Erythroblast (primary cell): Measurements from ENCODE around the gene YIF1A.
"Not testable (repeated sequence)": the region's sequence is repeated elsewhere in the genome, so short reads cannot be mapped to it uniquely, and the experiment has no call there.

Experiments used
- DNase-seq, 2 experiments: peaks; one replicate each; lab custom pipeline; 2025; lab: John Stamatoyannopoulos, UW
- GATA1 ChIP-seq: IDR thresholded peaks from 2 replicates; pipeline ENCODE4 v1.6.1; 2011; ENCODE audit warnings: low read depth, mild to moderate bottlenecking, control low read depth, low read length, moderate library complexity
- POLR2A ChIP-seq: IDR thresholded peaks from 2 replicates; pipeline ENCODE4 v1.6.1; 2011; ENCODE audit warnings: mild to moderate bottlenecking, low read length

YIF1A gene

DNA sequence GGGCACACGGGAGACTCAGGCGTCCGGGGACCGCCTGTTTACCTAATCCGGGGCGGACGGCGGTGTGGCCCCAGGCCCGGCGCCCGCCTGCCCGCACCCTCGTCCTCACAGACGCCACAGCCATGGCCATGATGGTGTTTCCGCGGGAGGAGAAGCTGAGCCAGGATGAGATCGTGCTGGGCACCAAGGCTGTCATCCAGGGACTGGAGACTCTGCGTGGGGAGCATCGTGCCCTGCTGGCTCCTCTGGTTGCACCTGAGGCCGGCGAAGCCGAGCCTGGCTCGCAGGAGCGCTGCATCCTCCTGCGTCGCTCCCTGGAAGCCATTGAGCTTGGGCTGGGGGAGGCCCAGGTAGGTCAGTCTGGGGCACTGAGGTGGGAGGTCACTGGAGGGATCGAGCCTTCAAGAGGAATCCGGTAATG lies 30.5 kb downstream of the YIF1A start:
- DNase-seq: no peak
- TF ChIP-seq POLR2A: no peak
- no peak for TF ChIP-seq GATA1

DNA sequence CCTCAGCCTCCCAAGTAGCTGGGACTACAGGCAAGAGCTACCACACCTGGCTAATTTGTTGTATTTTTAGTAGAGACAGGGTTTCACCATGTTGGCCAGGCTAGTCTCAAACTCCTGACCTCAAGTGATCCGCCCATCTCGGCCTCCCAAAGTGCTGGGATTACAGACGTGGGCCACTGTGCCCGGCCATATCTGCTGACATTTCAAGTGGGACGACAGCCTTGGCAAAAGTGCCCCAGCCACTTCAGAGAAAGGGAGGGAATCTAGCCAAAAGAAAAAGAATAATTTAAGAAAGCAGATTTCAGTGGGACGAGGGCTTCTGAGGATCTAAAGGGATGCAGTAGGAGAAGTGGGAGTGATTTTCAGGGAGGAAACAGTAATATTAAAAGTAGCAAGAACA lies 35.9 kb downstream of the YIF1A start:
- DNase-seq: not testable (repeated sequence)

DNA sequence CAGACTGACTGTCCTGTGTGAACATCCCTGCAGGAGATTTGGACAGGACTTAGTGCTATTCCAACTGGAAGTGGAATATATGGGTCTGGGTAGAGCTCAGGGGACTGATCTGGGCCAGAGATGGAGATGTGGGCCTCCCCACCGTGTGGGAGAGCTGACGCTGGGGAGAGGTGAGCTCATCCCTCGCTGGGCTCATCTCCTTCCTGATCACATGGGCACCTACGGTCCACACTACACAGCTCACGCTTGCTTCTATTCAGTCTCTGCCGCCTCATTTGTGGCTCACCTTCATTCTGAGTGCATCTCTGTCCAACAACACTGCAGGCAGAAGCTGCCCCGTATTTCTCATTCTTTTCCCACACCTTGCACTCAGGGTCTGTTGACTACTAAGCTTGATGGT lies 37.1 kb downstream of the YIF1A start:
- TF ChIP-seq GATA1 (no peak), POLR2A (no peak)
- DNase-seq: no peak

DNA sequence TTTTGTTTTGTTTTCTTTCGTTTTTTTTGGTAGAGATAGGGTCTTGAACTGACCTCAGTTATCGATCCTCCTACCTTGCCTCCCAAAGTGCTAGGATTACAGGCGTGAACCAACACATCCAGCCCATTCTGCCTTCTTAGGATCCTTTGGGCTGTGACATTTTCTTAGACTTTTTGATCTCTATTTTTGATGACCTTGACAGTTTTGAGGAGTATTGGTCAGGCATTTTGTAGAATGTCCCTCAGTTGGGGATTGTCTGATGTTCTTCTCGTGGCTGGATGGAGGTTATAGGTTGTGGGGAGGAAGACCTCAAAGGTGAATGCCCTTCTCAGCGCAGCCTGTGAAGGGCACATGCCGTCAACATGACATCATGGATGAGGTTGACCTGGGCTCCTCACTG lies 40.0 kb downstream of the YIF1A start:
- TF ChIP-seq POLR2A (no peak), GATA1 (no peak)
- DNase-seq: no peak

DNA sequence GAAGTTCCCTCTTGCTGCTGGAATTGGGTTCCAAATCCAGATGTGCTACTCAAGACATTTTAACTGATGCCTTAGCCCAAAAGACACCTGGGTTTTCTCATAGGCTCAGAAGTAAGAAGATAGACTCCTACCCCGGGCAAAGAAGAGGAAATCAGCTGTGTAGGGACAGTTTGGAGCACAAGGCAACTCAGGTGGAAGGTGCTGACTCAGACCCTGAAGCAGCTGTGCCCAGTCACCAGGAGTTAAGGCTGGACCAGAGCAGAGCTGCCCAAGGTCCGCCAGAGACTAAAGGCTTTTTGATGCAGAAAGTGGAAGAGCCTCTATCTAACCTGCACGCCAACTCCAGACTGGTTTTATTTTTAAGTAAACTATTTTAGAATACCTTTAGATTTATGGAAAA lies 41.1 kb downstream of the YIF1A start:
- DNase-seq: no peak
- TF ChIP-seq POLR2A (no peak), GATA1 (no peak)

DNA sequence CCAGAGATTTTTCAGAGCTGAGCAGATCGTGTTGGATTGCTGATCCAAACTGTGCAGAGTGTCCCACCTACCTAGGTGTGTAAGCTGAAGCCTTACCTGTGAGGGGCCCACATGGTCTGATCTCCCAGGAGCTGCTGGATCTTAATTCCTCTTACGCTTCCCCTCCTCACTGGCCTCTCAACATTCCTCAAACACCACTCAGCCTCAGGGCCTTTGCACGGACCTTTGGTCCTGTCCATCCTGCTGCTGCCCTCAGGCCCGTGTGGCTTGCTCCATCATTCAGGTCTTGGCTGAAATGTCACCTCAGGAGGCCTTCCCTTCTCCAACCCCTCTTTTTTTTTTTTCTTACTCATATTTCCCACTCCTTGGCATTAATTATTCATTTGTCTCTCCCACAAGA lies 41.6 kb downstream of the YIF1A start:
- TF ChIP-seq GATA1: no peak
- TF ChIP-seq POLR2A: no peak
- no peak for DNase-seq

DNA sequence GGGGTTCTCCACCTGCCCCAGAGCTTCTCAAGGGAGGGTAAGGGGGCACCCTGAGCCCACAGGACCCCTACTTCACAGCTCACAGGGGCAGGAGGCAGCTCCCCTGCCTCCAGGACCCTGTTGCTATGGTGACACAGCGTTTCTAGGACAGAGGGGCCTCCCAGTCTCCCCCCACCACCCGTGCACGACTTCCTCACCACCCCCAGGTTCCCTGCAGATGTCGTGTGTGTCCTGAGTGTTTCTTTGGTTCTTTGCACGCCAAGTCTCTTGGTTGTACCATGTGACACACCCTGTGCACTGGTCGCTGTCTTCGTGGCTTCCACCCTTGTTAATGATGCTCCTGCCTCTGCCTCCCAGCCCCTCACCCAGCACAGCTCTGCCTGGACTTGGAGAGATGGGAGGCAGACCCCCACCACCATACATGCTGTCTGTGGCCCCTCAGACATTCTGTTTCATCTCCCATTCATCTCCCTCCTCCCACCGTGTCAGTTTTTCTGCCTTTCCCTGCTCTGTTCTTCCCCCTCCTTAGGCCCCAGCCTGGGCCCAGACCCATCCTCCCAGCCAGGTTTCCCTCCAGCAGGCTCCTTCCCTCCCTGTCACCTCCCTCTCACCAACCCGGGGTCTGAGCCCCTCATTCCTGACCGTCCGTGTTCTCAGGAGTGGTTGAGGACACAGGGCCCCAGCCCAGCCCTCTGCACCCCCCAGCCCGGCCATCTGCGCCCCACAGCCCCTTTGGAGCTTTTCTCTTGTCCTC lies 45.0 kb downstream of the YIF1A start:
- no peak for DNase-seq
- no peak for TF ChIP-seq GATA1
- no peak for TF ChIP-seq POLR2A

DNA sequence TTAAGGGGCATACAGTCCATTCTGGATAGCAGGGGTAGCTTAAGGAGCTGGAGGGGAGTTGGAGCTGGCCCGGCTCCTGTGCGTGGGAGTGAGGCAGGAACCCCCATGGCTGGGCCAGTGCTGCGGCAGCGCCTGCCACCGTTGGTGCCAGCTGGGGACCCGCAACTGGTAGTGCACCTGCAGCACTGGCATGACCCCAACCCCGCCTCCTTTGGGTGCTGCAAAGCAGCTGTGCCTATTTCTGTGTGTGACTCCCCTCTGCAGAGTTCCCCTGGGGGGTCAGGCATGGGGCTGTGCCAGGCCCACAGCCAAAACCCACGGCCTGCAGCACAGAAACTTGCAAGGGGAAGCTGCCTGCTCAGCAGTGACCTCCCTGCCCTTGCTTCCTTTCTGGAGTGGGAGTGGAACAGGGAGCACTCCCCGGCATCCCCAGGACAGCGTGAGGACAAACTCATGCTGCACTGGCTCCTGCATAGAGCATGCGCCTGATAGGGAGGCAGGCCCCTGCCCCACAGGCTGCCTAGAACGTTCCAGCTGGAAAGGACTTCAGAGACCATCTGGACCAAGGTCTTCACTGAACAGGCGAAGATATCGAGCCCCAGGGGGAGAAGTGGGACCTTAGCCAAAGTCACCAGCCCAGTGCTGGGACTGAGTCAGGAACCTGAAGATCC lies 46.7 kb downstream of the YIF1A start:
- no peak for TF ChIP-seq POLR2A
- no peak for TF ChIP-seq GATA1
- DNase-seq: no peak

DNA sequence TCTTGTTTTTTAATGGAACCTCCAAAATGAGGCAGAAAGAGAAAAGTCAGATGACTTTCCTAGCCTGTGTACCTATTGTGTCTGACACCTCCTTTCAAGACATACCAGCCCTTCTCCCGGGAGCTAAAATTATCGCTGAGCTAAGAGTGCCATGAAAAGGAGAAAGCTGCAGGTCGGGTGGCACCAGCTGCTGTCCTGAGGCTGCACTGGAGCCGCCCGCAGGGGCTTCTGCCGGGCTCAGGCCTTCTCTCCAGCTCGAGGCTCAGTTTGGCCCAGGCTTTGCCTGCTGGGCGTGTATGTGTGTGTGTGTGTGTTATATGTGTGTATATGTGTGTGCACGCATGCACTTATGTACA lies 48.2 kb downstream of the YIF1A start:
- DNase-seq: no peak
- TF ChIP-seq POLR2A (no peak), GATA1 (no peak)

DNA sequence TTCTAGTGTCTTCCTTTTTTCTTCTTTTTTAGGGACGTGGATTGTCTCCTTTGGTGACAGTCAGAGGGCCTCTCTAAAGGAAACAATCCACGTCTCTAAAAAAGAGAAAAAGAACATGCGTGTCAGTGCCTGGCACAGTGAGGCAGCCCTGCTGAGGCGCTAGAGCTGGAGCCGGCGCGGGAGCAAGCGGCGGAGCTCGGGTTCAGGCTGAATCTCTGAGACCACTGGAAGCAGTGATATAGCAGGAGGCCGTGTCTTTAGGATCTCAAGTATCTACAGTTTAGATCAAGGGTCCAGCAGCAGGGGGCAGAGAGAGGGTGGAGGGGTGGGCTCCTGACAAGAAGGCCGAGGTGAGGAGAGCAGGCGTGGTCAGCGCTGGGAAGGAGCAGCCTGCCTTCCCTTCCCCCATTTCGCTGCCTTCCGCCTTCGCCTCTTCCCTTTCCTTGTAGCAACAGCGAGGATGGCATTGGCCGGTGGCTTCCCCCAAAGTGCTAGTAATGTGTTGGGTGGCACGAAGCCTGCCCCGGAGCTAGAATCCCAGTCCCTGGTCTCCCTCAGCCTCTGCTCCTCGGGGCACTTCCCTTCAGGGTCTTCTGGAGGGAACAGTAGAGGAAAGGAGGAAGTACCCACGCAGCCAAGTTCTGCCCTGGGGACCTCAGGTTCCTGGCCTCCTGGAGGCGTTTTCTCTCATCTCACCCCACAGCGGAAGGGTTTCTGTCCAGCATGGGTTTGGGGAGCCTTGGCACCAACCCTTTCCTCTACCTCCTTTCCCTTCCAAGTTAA lies 48.8 kb downstream of the YIF1A start:
- no peak for DNase-seq
- TF ChIP-seq POLR2A: no peak
- no peak for TF ChIP-seq GATA1

DNA sequence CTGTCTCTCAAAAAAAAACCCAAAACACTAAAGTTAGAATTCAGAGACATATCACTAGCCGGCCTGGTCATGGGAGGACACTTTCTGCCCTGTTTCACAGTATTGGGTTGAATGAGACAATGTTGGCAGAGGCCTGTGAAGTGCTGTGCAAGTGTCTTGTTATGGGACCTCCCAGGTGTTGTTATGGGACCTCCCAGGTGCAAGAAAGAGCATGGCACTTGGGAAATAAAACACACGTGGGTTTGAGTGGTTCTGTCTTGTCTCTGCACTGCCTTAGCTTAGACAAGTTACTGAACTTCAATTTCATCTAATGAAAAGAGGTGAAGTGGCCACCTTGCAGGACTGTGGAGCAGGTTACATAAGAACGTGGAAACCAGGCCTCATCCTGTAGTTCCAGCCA lies 49.4 kb downstream of the YIF1A start:
- TF ChIP-seq POLR2A (no peak), GATA1 (no peak)
- no peak for DNase-seq

DNA sequence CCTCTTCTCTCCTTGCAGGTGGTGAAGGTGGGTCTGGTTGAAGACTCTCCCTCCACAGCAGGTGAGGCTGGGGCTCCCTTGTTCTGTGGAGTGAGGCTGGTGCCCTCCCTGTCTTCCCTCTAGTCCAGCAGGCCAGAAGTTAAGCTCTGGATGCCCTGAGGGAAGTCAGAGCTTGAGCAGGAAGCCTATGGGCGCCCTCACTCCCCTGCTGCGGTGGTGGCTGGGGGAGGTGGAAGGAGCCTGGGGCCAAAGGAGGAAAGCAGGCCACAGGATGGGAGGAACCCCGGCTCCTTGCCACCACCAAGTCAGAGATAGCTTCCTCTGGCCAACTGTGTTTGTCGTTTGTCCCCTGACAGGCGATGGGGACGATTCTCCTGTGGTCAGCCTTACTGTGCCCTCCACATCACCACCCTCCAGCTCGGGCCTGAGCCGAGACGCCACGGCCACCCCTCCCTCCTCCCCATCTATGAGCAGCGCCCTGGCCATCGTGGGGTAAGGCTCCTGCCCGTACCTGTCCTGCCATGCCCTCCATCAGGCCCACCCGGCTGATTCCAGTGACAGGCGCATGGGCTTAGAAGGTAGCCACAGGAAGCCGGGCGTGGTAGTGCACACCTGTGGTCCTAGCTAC lies 50.0 kb downstream of the YIF1A start:
- no peak for DNase-seq
- TF ChIP-seq POLR2A (no peak), GATA1 (no peak)

DNA sequence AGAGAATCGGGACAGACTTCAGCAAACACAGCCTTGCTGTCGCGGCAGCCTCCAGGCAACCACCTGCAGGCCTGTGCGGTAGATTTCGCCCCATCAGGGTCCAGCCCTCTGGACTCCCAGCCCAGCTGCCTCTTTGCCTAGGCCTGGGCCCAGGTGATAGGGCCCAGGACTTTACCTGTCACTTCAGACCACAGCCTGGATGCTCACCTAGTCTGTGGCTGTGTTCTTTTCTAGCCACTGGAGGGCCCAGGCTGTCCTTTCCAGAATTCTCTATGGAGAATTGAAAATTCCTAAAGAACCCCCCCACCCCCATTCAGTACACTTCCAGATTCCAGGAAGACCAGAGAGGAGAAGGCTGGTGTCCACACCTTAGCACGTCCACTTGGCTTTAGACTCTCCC lies 51.1 kb downstream of the YIF1A start:
- TF ChIP-seq POLR2A (no peak), GATA1 (no peak)
- DNase-seq: no peak

DNA sequence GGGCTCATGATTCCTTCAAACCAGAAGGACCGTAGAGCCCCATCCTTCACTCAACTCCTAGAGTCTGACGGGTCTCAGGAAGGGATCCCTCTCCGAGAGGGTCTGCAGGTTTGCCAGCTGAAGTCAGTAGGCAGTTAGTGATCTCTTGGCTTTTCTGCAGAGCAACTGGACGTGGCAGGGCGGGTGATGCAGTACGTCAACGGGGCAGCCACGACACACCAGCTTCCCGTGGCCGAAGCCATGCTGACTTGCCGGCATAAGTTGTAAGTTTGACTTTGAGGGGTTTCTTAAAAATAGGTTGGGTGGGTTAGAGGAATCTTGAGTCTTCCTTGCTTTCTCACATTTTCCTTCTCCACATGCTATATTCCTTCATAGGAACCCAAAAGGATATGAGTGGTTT lies 53.8 kb downstream of the YIF1A start:
- no peak for TF ChIP-seq POLR2A
- no peak for TF ChIP-seq GATA1

More for the DNA sequence above, 53.8 kb downstream of the YIF1A start:
- DNase-seq: no peak
